ENCODE measurements around the gene SMPD4.
"Not testable (repeated sequence)": the region's sequence is repeated elsewhere in the genome, so short reads cannot be mapped to it uniquely, and the experiment has no call there.

SMPD4 gene

GRCh38 chr2:130142396-130143265 is 38.8 kb downstream of the SMPD4 start:
- in situ Hi-C loops (cut with MboI; ENCODE audit: low sequenced_read_pairs) = not testable (repeated sequence)

- in situ Hi-C loops (cut with MboI; ENCODE audit: low sequenced_read_pairs) = not testable (repeated sequence)
Observed at GRCh38 chr2:130141645-130142370, 39.6 kb downstream of the SMPD4 start.

GRCh38 chr2:130141002-130141401 is 40.4 kb downstream of the SMPD4 start:
- in situ Hi-C loops (cut with MboI; ENCODE audit: low sequenced_read_pairs) = not testable (repeated sequence)

GRCh38 chr2:130140516-130140915 is 40.9 kb downstream of the SMPD4 start:
- in situ Hi-C loops (cut with MboI; ENCODE audit: low sequenced_read_pairs) = not testable (repeated sequence)

DNA sequence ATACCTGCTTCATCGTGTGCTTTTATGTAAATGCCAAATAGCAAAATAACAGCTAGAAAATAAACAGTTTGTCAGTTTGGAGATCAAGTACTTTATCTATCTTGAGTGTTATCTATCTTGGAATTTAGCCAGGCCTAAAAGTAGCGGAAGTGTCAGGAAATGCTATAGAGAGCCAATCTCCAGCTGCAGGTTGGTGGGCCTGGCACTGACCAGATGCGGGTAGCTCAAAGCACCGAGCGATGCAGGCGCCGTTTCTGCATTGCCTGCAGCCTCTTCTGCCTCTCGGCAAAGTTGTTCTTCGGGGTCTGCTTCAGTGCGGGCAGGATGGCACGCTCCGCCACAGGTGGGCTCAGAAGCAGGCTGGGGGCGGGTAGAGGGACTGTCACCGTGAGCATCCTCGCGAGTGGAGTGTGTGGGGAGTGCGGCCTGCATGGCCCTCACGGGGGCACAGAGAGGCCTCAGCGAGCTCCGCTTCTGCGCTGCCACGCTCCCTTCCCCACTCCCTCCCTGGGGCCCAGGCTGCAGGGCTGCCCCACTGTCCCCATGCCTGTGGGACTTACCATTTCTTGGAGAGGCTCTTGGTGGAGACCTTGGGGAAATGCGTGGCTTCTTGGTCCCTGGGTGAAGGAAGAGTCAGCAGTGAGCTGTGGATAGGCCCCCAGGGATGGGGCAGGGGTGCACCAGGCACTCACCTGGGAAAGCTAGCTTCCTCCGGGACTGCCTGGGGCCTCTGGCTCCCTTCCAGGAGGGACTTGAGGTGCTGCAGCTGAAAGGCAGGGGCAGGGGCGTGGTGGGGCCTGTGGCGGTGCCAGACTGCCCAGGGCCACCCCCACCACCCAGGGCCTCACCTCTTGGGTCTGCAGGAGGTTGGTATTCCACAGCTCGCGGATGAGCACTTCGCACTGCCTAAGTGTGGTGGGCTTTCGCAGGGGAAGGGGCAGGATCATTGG is 41.8 kb downstream of the SMPD4 start:
- in situ Hi-C loops (cut with MboI; ENCODE audit: low sequenced_read_pairs) = not testable (repeated sequence)

DNA sequence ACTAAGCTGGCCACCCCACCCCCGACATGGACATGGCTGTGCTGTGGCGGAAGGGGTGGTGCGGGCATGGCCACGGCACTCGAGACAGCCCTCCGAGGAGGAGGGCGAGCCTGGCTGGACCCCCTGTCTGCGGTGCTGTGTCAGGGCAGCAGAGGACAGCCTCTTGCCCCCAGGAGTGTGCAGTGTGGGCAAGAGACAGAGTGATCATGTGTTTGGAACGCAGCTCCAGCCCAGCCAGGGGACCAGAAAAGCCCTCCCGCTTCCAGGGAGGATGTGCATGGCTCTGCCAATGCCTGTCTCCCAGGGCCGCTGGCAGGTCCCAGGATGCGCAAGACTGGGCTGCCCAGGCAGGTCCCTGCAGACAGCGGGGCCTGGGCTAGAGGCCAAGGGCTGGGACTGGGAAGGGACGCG is 42.6 kb downstream of the SMPD4 start:
- in situ Hi-C loops (cut with MboI; ENCODE audit: low sequenced_read_pairs) = not testable (repeated sequence)

DNA sequence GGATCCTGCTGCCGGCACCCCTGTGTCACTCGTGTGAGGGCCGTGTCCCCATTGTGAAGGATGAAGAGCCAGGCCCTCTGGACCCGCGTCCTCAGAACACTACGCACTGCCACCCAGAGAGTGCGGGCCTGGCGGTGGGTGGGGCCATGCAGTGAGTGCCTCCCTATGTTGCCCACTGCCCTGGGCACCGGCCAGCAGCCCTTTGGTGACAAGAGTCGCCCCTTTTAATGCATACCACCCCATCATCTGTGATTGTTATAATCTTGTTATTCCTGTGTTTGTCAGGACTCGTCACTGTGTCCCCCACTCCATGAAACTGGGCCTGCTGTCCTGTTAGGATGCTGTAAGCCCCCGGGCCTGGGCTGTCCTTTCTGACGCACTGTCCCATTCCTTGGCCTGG is 43.1 kb downstream of the SMPD4 start:
- in situ Hi-C loops (cut with MboI; ENCODE audit: low sequenced_read_pairs) = not testable (repeated sequence)

DNA sequence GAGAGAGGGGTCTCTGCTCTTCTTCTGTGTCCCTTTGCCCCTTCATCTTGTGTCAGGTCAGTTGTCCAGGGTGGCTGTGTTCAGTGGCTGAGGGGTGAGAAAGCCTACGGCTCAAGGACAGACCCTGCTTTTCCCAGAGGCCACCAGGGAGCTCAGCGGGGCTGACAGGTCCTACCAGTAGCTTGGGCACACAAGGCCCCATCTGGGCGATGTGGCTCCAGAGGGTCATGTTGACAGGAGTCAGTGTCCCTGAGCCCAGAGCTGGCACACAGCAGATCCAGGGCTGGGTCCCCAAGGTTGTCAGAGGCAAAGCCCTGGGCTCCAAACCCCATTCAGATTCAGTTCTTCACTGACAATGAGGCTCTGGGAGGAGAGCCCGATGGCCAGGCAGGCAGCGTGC is 44.3 kb downstream of the SMPD4 start:
- in situ Hi-C loops (cut with MboI; ENCODE audit: low sequenced_read_pairs) = not testable (repeated sequence)

DNA sequence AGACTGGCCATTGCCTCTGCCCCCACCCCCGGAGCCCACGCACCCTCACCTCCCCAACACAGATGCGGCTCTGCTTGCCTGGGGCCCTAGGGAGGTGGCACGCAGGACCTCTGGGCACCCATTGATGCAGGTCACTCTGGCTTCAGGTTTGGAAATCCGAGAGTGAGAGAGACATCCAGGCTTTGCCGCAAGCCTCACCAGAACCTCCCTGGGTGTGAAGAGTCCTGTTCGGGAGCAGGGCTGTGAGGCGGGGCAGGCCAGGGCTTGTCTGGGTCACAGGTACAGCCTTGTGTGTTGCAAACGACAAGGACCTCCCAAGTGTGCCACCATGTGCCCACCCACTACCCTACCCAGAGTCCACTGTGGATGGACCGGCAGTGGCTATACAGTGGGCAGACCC is 44.9 kb downstream of the SMPD4 start:
- in situ Hi-C loops (cut with MboI; ENCODE audit: low sequenced_read_pairs) = not testable (repeated sequence)

DNA sequence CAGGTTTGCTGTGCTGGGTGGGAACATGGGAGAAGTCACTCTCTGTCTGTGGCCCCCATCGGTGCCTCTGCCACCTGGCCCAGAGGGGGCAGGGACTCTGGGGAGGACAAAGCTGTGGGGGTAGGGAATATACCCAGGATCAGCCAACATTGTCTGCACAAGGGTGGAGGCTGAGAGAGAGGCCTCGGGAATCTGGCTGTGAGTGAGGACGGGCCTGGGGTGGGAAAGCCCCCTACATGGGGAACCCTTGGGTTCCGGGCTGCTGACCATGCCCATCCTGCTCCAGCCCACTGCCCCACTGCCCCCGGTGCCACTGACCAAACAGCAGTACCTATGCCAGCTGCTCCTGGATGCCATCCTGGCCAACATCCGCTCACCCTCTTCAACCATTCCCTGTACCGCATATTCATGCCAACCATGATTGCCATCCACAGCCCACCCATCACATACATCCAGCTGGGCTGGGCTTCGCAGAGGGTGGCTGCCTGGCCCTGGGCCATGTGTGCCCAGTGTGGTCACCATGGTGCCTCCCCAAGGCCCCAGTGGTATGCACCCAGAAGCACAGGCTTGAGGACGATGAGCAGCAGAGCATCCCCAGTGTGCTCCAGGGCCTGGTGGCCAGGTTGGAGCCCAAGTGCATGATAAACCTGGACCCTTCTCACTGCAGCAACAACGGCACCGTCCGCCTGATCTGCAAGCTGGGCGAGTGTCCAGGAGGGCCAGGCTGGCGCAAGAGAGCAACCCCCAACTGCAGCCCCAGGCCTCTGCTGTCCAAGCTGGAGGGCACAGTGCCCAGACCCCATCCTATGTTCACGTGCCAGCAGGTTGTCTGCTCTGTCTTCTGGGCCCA is 45.5 kb downstream of the SMPD4 start:
- in situ Hi-C loops (cut with MboI; ENCODE audit: low sequenced_read_pairs) = no loop called here

DNA sequence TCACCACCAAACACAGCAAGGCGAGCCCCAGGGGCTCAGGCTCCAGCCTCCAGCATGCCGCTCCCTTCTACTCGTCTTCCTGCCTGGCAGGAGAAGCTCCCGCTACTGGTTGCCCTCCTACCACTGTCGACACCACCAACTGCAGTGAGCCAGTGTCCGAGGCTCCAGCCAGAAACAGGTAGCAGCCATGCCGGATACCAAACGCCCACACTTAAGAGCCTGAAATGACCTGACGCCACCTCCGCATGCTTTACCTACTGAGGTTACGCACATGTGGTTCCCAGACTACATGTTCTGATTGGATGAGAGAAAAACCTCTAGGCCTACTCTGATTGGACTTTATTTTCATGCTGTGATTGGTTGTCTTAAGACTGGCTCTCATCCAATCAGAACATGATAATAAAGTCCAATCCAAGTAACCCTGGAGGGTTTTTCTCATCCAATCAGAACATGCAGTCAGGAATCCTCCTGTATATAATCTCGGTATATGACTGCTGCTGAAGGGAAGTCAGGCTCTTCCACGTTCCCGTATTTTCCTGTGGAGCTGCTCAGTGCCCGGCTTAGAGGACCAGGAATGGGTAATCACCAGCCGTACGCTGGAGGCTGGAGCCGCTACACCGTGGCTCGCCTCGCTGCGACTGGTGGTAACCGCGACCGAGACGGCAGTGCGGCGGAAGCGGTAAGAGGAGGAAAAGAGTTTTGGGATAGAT is 52.1 kb downstream of the SMPD4 start, which contains the start of gene POTEF:
Gene POTEF, minus strand, starts transcription at position 103 of the 710 bp plus-strand sequence. CDS start 8,707 bp downstream, outside the sequence.
- in situ Hi-C loops (cut with MboI; ENCODE audit: low sequenced_read_pairs) = not testable (repeated sequence)

- in situ Hi-C loops (cut with MboI; ENCODE audit: low sequenced_read_pairs) = not testable (repeated sequence)
Observed at GRCh38 chr2:130128464-130128863, 52.9 kb downstream of the SMPD4 start.

GRCh38 chr2:130127726-130128125 is 53.7 kb downstream of the SMPD4 start:
- in situ Hi-C loops (cut with MboI; ENCODE audit: low sequenced_read_pairs) = not testable (repeated sequence)

DNA sequence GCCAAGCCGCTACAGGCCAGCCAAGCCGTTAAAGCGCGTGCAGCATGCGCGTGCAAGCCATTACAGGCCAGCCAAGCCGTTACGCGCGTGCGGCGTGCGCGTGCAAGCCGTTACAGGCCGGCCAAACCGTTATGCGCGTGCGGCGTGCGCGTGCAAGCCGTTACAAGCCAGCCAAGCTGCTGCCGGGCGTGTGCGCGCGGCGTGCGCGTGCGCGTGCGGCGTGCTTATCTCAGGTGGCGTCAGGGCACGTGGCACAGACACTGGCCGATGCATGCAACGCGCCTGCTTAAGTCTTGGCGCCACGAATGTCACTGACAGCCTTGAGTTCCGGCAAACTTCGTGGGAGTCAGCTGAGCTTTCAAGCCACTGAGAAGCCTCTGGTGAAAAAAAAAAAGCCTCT is 60.5 kb downstream of the SMPD4 start:
- in situ Hi-C loops (cut with MboI; ENCODE audit: low sequenced_read_pairs) = not testable (repeated sequence)

- in situ Hi-C loops (cut with MboI; ENCODE audit: low sequenced_read_pairs) = not testable (repeated sequence)
Observed at GRCh38 chr2:130102597-130103363, 78.6 kb downstream of the SMPD4 start.

All from HL-60/S4 treated with retinoic acid at 250 ng/mL for 4 days and 3 days (cell line).